ENCODE results near the gene BFSP2. TPM values are rescaled to one million over a fixed set of nuclear protein-coding genes. Genes with fewer than 3 reads are reported as not detected.
"Not testable (repeated sequence)": the region's sequence is repeated elsewhere in the genome, so short reads cannot be mapped to it uniquely, and the experiment has no call there.

BFSP2 gene
- polyA plus RNA-seq, 3 donors from 2014 or later: 0.83 TPM; not detected in 2

DNA sequence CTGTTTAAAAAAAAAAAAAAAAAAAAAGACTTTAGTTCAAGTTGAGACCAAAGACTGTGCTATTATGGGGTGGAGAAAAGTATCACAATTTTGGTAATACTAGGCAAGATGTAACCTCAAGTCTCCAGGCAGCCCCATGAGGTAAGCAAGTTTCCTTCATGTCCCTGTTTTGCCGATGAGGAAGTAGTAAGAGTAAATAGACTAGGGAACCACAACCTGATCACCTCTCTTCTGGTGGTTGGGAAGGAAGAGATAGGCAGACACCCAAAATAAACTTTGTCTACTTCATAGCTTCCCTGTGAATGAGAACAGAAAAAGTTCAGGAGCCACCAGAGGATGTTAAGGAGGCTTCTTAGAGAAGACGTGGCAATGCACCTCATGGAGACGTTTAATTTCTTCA is 123.9 kb downstream of the BFSP2 start:
- not testable (repeated sequence) for H3K4me1 Mint-ChIP-seq; H3K27me3 Mint-ChIP-seq (ENCODE audit: low read depth in 3 of 3); H3K4me3 Mint-ChIP-seq; H3K9me3 Mint-ChIP-seq; H3K36me3 Mint-ChIP-seq; H3K27ac Mint-ChIP-seq; DNase-seq

Other genes starting within 250 kb of the BFSP2 start
- gene CDV3, start 173.6 kb downstream of the BFSP2 start, polyA plus RNA-seq: 10 to 100 TPM; 29.4 to 44.4 (median 30.9) TPM